ENCODE measurements around the gene POM121. TPM values are rescaled to one million over a fixed set of nuclear protein-coding genes. Genes with fewer than 3 reads are reported as not detected.
"Not testable (repeated sequence)": the region's sequence is repeated elsewhere in the genome, so short reads cannot be mapped to it uniquely, and the experiment has no call there.

The POM121 gene
- total and polyA plus RNA-seq, 4 donors: 9.8 to 53.7 (median 30.3) TPM

DNA sequence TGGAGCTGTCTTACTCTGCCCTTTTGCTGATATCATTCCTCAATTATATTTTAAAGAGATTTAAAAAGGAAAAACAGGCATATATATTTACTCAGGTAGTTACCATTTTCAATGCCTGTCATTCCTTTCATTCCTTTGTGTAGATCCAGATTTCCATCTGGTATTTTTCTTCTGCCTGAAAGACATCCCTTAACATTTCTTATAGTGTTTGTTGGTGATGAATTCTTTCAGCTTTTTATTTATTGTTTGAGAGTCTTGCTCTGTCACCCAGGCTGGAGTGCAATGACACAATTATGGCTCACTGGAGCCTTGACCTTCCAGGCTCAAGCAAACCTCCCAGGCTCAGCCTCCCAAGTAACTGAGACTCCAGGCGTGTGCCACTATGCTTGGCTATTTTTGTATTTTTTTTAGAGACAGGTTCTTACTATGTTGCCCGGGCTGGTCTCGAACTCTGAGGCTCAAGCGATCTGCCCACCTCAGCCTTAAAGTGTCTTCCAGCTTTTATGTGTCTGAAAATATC lies 5.6 kb upstream of the POM121 start:
- no peaks in the 10 kb centered on the region for H3K27me3 ChIP-seq (ENCODE audit: control insufficient read depth, insufficient read depth, low read length)
- H3K9me3 ChIP-seq (ENCODE audit: control insufficient read depth, insufficient read depth, low read length): no peaks in the 10 kb centered on the region
- peaks cover 8% of the 10 kb centered on the region for H3K36me3 ChIP-seq (ENCODE audit: control insufficient read depth, insufficient read depth, low read length)
- H3K4me3 ChIP-seq (ENCODE audit: low read depth, low read length): no peak overlapping the region
- peaks cover 4% of the 10 kb centered on the region for H3K4me1 ChIP-seq (ENCODE audit: control insufficient read depth, insufficient read depth, low read length)
- 94% methylated on average over 3 of the region's 4 CpGs for WGBS (ENCODE audit: insufficient coverage)
- no peak overlapping the region for H3K27ac ChIP-seq (ENCODE audit: low read depth, low read length)
- no peak for DNase-seq (ENCODE audit: low read depth in 4 of 6, low spot score in 6 of 6)

DNA sequence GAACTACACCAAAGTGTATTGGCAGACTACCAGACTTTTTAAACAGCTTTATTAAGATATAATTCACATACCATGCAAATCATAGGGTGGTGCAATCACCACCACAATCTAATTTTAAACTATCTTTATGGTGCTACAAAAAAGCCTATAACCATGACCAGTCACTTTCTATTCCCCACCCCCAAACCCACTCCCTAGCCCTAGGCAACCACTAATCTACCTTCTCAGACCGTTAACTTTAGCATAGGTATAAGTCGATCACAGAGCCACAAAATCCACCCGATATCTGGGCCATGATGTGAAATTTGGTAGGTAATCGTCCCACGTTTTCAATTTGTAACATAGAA lies 536 bp upstream of the POM121 start:
- Histone ChIP-seq H3K36me3 (ENCODE audit: control insufficient read depth, insufficient read depth, low read length) (peaks cover 15% of the 10 kb centered on the region), H3K27ac (ENCODE audit: low read depth, low read length) (peak overlapping the region; percentile 80), H3K9me3 (ENCODE audit: control insufficient read depth, insufficient read depth, low read length) (no peaks in the 10 kb centered on the region), H3K27me3 (ENCODE audit: control insufficient read depth, insufficient read depth, low read length) (no peaks in the 10 kb centered on the region), H3K4me3 (ENCODE audit: low read depth, low read length) (peak overlapping the region; percentile 65), H3K4me1 (ENCODE audit: control insufficient read depth, insufficient read depth, low read length) (peaks cover 4% of the 10 kb centered on the region)
- WGBS (ENCODE audit: insufficient coverage): 0% methylated on average over 2 of the region's 5 CpGs
- DNase-seq (ENCODE audit: low read depth in 4 of 6, low spot score in 6 of 6): no peak

DNA sequence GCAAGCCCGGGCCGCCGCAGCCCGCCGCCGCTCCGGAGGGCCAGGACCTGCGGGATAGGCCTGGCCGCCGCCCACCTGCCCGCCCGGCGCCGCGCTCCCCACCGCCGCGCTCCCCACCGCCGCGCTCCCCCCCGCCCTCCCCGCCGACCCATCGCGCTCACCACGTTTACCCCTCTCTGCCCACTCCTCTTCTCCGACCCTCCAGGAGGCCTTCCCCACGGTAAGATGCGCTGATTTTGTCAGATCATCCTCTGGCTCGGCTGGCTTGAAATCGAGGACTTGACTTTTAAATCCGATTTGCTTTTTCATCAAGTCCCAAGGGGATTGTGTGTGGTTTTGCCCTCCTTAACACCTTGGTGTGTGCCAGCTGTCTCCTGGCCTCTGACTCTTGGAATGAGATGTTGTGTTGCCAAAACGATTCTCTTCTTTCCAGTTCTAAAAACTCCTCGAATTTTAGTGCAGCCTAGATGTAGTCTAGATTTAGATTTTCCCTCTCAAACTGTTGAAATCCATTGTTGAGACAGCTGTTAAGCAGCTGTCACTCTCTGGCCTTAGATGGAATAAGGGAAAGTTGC lies 738 bp downstream of the POM121 start:
- peaks cover 17% of the 10 kb centered on the region for H3K36me3 ChIP-seq (ENCODE audit: control insufficient read depth, insufficient read depth, low read length)
- H3K4me1 ChIP-seq (ENCODE audit: control insufficient read depth, insufficient read depth, low read length): peaks cover 4% of the 10 kb centered on the region
- H3K9me3 ChIP-seq (ENCODE audit: control insufficient read depth, insufficient read depth, low read length): no peaks in the 10 kb centered on the region
- peak overlapping the region; percentile 71 for H3K27ac ChIP-seq (ENCODE audit: low read depth, low read length)
- no peaks in the 10 kb centered on the region for H3K27me3 ChIP-seq (ENCODE audit: control insufficient read depth, insufficient read depth, low read length)
- H3K4me3 ChIP-seq (ENCODE audit: low read depth, low read length): peak overlapping the region; percentile 65
- DNase-seq (ENCODE audit: low read depth in 4 of 6, low spot score in 6 of 6): peak in 2 of 6 donors; percentile 4 to 16
- 0% methylated on average over 9 of the region's 35 CpGs for WGBS (ENCODE audit: insufficient coverage)

DNA sequence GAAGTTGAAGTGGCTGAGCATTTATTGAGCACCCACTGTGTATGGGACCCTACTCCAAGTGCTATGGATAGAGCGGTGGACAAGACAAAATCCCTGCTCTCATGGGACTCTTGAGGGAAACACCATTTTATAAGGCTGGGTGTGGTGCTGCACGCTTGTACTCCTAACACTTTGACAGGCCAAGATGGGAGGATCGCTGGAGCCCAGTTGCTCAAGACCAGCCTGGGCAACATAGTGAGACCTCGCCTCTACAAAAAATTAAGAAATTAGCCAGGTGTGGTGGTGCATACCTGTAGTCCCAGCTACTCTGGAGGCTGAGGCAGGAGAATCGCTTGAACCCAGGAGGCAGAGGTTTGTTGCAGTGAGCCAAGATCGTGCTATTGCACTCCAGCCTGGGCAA lies 2.9 kb downstream of the POM121 start:
- not testable (repeated sequence) for H3K9me3 ChIP-seq (ENCODE audit: control insufficient read depth, insufficient read depth, low read length); H3K4me1 ChIP-seq (ENCODE audit: control insufficient read depth, insufficient read depth, low read length); H3K27ac ChIP-seq (ENCODE audit: low read depth, low read length); DNase-seq (ENCODE audit: low read depth in 4 of 6, low spot score in 6 of 6); H3K4me3 ChIP-seq (ENCODE audit: low read depth, low read length); H3K27me3 ChIP-seq (ENCODE audit: control insufficient read depth, insufficient read depth, low read length)
- H3K36me3 ChIP-seq (ENCODE audit: control insufficient read depth, insufficient read depth, low read length): peaks cover 19% of the 10 kb centered on the region
- 100% methylated on average over 6 of the region's 6 CpGs for WGBS (ENCODE audit: insufficient coverage)

DNA sequence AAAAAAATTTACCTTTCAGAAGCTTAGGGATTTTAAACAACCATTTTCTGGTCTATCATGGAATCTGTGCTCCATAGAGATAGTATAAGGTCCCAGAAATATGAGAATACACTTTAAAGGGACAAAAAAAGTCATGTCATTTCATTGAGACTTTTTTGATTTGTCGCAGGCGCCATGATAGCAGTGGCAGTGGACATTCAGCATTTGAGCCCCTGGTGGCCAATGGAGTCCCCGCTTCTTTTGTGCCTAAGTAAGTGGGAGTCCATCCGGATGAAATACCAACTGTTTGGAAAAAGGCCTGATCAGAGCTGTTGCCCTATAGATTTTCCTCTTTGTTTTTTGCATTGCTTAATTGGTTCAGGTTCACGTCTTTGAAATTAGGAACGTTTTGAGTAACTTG lies 3.3 kb downstream of the POM121 start:
- not testable (repeated sequence) for H3K4me1 ChIP-seq (ENCODE audit: control insufficient read depth, insufficient read depth, low read length); DNase-seq (ENCODE audit: low read depth in 4 of 6, low spot score in 6 of 6); H3K9me3 ChIP-seq (ENCODE audit: control insufficient read depth, insufficient read depth, low read length); H3K27ac ChIP-seq (ENCODE audit: low read depth, low read length); H3K4me3 ChIP-seq (ENCODE audit: low read depth, low read length); H3K27me3 ChIP-seq (ENCODE audit: control insufficient read depth, insufficient read depth, low read length)
- WGBS (ENCODE audit: insufficient coverage): 96% methylated on average over 4 of the region's 6 CpGs
- H3K36me3 ChIP-seq (ENCODE audit: control insufficient read depth, insufficient read depth, low read length): peaks cover 19% of the 10 kb centered on the region

DNA sequence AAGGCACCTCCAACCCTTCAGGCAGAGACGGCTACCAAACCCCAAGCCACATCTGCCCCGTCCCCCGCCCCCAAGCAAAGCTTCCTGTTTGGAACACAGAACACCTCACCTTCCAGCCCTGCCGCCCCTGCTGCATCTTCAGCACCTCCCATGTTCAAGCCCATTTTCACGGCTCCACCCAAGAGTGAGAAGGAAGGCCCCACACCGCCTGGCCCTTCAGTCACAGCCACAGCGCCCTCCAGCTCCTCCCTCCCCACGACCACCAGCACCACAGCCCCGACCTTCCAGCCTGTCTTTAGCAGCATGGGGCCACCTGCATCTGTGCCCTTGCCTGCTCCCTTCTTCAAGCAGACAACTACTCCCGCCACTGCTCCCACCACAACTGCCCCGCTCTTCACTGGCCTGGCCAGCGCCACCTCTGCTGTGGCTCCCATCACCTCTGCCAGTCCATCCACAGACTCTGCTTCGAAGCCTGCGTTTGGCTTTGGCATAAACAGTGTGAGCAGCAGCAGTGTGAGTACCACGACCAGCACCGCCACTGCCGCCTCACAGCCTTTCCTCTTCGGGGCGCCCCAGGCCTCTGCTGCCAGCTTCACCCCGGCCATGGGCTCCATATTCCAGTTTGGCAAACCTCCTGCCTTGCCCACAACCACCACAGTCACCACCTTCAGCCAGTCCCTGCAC lies 17.3 kb downstream of the POM121 start:
- DNase-seq (ENCODE audit: low read depth in 4 of 6, low spot score in 6 of 6); H3K9me3 ChIP-seq (ENCODE audit: control insufficient read depth, insufficient read depth, low read length); H3K4me1 ChIP-seq (ENCODE audit: control insufficient read depth, insufficient read depth, low read length); H3K4me3 ChIP-seq (ENCODE audit: low read depth, low read length); H3K27me3 ChIP-seq (ENCODE audit: control insufficient read depth, insufficient read depth, low read length); H3K27ac ChIP-seq (ENCODE audit: low read depth, low read length): not testable (repeated sequence)
- H3K36me3 ChIP-seq (ENCODE audit: control insufficient read depth, insufficient read depth, low read length): peaks cover 33% of the 10 kb centered on the region
- WGBS (ENCODE audit: insufficient coverage): 90% methylated on average over 2 of the region's 20 CpGs

DNA sequence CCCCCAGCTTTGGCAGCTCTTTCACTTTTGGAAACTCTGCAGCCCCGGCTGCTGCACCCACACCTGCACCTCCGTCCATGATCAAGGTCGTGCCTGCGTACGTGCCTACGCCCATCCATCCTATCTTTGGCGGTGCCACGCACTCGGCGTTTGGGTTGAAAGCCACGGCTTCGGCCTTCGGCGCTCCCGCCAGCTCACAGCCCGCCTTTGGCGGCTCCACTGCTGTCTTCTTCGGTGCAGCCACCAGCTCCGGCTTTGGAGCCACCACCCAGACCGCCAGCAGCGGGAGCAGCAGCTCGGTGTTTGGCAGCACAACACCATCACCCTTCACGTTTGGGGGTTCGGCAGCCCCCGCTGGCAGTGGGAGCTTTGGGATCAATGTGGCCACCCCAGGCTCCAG lies 18.1 kb downstream of the POM121 start:
- WGBS (ENCODE audit: insufficient coverage): 97% methylated on average over 14 of the region's 25 CpGs

DNA sequence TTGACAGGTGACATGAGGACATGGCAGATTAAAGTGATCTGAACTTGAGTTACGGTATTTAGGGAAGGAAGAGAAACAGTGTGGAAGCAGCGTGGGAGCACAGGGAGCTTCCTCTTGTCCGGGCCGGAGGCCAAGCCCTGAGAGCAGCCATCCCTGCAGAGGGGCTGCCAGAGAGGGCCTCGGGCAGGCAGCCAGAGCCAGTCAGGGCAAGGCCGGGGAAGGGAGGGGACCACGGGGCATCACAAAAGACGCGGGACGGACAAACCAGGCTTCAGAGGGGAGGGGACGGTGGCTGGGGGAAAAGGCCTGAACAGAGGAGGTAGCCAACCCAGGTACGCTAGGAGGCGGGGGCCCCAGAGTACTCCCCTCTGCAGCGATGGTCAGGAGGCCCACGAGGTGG lies 20.0 kb downstream of the POM121 start:
- not testable (repeated sequence) for H3K4me1 ChIP-seq (ENCODE audit: control insufficient read depth, insufficient read depth, low read length); H3K27ac ChIP-seq (ENCODE audit: low read depth, low read length); DNase-seq (ENCODE audit: low read depth in 4 of 6, low spot score in 6 of 6); H3K27me3 ChIP-seq (ENCODE audit: control insufficient read depth, insufficient read depth, low read length); H3K4me3 ChIP-seq (ENCODE audit: low read depth, low read length); H3K9me3 ChIP-seq (ENCODE audit: control insufficient read depth, insufficient read depth, low read length)
- H3K36me3 ChIP-seq (ENCODE audit: control insufficient read depth, insufficient read depth, low read length): peaks cover 35% of the 10 kb centered on the region
- 12% methylated on average over 6 of the region's 15 CpGs for WGBS (ENCODE audit: insufficient coverage)

More for the DNA sequence above, 18.1 kb downstream of the POM121 start:
- not testable (repeated sequence) for H3K27ac ChIP-seq (ENCODE audit: low read depth, low read length); H3K27me3 ChIP-seq (ENCODE audit: control insufficient read depth, insufficient read depth, low read length); H3K9me3 ChIP-seq (ENCODE audit: control insufficient read depth, insufficient read depth, low read length); H3K4me3 ChIP-seq (ENCODE audit: low read depth, low read length); DNase-seq (ENCODE audit: low read depth in 4 of 6, low spot score in 6 of 6); H3K4me1 ChIP-seq (ENCODE audit: control insufficient read depth, insufficient read depth, low read length)
- peaks cover 33% of the 10 kb centered on the region for H3K36me3 ChIP-seq (ENCODE audit: control insufficient read depth, insufficient read depth, low read length)

DNA sequence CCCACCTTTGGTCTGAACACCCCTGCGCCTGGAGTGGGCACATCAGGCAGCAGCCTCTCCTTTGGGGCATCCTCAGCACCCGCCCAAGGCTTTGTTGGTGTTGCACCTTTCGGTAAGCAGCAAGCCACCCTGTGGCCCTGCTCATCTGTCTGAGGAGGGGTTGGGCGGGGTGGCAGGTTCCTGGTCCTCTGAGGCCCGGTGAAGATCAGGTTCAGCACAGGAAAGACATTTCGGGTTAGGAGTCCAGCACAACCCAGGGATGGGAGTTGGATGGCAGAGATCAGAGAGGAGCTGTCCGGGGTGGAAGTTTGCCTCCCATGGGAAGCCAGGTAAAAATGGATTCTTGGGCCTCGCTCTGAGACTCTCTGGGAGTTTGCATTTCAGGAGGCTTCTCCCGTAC lies 20.7 kb downstream of the POM121 start:
- H3K4me3 ChIP-seq (ENCODE audit: low read depth, low read length); DNase-seq (ENCODE audit: low read depth in 4 of 6, low spot score in 6 of 6); H3K27me3 ChIP-seq (ENCODE audit: control insufficient read depth, insufficient read depth, low read length); H3K27ac ChIP-seq (ENCODE audit: low read depth, low read length); H3K9me3 ChIP-seq (ENCODE audit: control insufficient read depth, insufficient read depth, low read length); H3K4me1 ChIP-seq (ENCODE audit: control insufficient read depth, insufficient read depth, low read length): not testable (repeated sequence)
- WGBS (ENCODE audit: insufficient coverage): 97% methylated on average over 3 of the region's 9 CpGs
- H3K36me3 ChIP-seq (ENCODE audit: control insufficient read depth, insufficient read depth, low read length): peaks cover 35% of the 10 kb centered on the region

DNA sequence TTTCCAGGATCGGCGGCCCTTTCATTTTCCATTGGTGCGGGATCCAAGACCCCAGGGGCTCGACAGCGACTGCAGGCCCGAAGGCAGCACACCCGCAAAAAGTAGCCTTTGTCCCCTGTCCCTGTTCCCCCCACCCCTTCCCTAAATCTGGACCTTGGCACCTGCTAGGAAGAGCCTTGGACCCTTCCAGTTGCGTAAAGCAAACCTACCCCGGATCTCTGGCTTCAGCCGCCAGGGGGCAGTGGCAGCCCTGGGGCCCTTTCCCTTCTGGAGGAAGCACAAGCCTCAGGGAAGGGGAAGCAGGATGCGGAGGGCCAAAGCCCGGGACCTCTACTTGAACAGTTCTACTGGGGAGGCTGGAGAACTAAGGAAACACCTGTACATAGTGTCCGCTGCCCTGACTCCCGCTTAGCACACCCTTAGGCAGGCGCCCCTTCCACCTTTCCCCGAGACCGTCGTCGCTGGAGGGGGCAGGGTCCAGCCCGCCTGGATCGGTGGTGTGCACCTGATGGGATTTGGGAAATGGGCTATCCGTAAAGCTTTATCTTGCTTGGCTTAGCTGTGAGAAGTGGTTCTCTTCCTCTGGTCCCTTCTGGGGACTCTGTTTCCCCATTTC lies 21.3 kb downstream of the POM121 start:
- H3K27me3 ChIP-seq (ENCODE audit: control insufficient read depth, insufficient read depth, low read length); H3K4me1 ChIP-seq (ENCODE audit: control insufficient read depth, insufficient read depth, low read length); H3K4me3 ChIP-seq (ENCODE audit: low read depth, low read length); H3K27ac ChIP-seq (ENCODE audit: low read depth, low read length); H3K9me3 ChIP-seq (ENCODE audit: control insufficient read depth, insufficient read depth, low read length); DNase-seq (ENCODE audit: low read depth in 4 of 6, low spot score in 6 of 6): not testable (repeated sequence)
- WGBS (ENCODE audit: insufficient coverage): 96% methylated on average over 3 of the region's 22 CpGs
- H3K36me3 ChIP-seq (ENCODE audit: control insufficient read depth, insufficient read depth, low read length): peaks cover 32% of the 10 kb centered on the region
